ENCODE results near the gene ARHGEF40. TPM values are rescaled to one million over a fixed set of nuclear protein-coding genes. Genes with fewer than 3 reads are reported as not detected.

ARHGEF40 gene
- total RNA-seq, 1 experiment from 2014 or later = 2.7 TPM

DNA sequence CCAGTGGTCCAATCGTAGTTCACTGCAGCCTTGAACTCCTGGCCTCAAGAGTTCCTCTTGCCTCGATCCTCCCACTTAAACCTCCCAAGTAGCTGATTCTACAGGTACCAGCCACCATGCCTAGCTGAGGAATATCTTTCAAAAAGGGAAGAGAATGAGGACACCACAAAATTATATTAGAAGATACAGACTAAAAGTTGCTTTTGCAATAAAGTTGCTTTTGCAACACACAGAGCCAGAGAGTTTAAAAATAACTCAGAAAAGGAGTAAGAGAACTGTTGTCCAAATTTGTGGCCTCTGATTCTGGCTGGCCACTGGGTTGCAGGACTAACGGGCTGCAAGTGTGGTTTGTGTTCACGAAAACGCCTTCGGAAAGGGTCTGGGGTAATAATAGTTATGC, 50.6 kb downstream of the ARHGEF40 start:
- H3K9me2 ChIP-seq (replicated peaks; ENCODE audit: low read length) = no peaks in the 10 kb centered on the region
- H2AFZ ChIP-seq (ENCODE audit: low read length) = no peak overlapping the region
- no peak for TF ChIP-seq EZH2 (IDR thresholded peaks at IDR 0.05; ENCODE audit: low read length, unreplicated experiment)
- TF ChIP-seq, protein P1, sequence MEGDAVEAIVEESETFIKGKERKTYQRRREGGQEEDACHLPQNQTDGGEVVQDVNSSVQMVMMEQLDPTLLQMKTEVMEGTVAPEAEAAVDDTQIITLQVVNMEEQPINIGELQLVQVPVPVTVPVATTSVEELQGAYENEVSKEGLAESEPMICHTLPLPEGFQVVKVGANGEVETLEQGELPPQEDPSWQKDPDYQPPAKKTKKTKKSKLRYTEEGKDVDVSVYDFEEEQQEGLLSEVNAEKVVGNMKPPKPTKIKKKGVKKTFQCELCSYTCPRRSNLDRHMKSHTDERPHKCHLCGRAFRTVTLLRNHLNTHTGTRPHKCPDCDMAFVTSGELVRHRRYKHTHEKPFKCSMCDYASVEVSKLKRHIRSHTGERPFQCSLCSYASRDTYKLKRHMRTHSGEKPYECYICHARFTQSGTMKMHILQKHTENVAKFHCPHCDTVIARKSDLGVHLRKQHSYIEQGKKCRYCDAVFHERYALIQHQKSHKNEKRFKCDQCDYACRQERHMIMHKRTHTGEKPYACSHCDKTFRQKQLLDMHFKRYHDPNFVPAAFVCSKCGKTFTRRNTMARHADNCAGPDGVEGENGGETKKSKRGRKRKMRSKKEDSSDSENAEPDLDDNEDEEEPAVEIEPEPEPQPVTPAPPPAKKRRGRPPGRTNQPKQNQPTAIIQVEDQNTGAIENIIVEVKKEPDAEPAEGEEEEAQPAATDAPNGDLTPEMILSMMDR (conservative IDR thresholded peaks at IDR 0.05; ENCODE audit: low read depth, low read length) = no peak
- no peak for TF ChIP-seq EZH2phosphoT487 (IDR thresholded peaks at IDR 0.05; ENCODE audit: borderline replicate concordance, low read length)
- DNase-seq (no peak), ATAC-seq (no peak)
- no peaks in the 10 kb centered on the region for H3F3A ChIP-seq (ENCODE audit: low read length, unreplicated experiment)
- BruUV-seq (replicated peaks) = no TSS peak
- H3K27ac ChIP-seq (ENCODE audit: low read length) = no peak overlapping the region
- CTCF ChIA-PET = no interaction called here
- H3K4me1 ChIP-seq (ENCODE audit: insufficient read depth, low read length) = 0 out of 2 replicates have a peak, but pooled peaks cover 4% of the 10 kb centered on the region
- intact Hi-C loops (cut with micrococcal nuclease) = no loop called here
- H3K79me2 ChIP-seq (ENCODE audit: low read length) = no peaks in the 10 kb centered on the region
- no peak overlapping the region for H3K4me3 ChIP-seq (ENCODE audit: low read length)
- no peaks in the 10 kb centered on the region for H4K20me1 ChIP-seq (ENCODE audit: low read length)
- POLR2A ChIA-PET (ENCODE audit: unreplicated experiment) = no interaction called here
- no peak overlapping the region for H3K9ac ChIP-seq (ENCODE audit: low read length)
- H3K27me3 ChIP-seq (ENCODE audit: low read length) = peaks cover 26% of the 10 kb centered on the region
- H3K36me3 ChIP-seq (ENCODE audit: low read depth, low read length) = no peaks in the 10 kb centered on the region
- H3K9me3 ChIP-seq (ENCODE audit: low read length) = no peaks in the 10 kb centered on the region
- no peak overlapping the region for H3K4me2 ChIP-seq (ENCODE audit: low read length)

DNA sequence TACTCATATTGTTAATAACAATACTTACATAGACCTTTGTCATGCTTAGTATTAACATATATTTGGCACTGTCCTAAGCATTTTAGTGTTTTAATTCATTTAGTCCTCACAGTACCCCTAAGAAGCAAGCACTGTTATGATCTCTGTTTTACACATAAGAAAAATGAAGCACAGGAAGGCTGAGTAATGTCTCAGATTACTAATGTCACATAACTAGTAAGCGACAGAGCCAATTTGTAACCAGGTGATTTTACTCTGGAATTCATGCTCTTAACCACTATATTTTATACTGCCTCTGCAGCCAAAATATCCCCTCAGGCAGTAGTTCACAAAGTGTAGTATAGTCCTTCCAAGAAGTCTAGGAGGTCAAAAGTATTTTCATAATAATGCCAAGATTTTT, 51.0 kb downstream of the ARHGEF40 start:
- Histone ChIP-seq H3K9me2 (replicated peaks; ENCODE audit: low read length) (no peaks in the 10 kb centered on the region), H4K20me1 (ENCODE audit: low read length) (no peaks in the 10 kb centered on the region), H3K4me3 (ENCODE audit: low read length) (no peak overlapping the region), H3K9me3 (ENCODE audit: low read length) (no peaks in the 10 kb centered on the region), H3K27ac (ENCODE audit: low read length) (no peak overlapping the region), H3K9ac (ENCODE audit: low read length) (no peak overlapping the region), H3K4me1 (ENCODE audit: insufficient read depth, low read length) (0 out of 2 replicates have a peak, but pooled peaks cover 4% of the 10 kb centered on the region), H3F3A (ENCODE audit: low read length, unreplicated experiment) (no peaks in the 10 kb centered on the region), H3K27me3 (ENCODE audit: low read length) (peaks cover 31% of the 10 kb centered on the region), H3K79me2 (ENCODE audit: low read length) (no peaks in the 10 kb centered on the region), H2AFZ (ENCODE audit: low read length) (no peak overlapping the region), H3K4me2 (ENCODE audit: low read length) (no peak overlapping the region), H3K36me3 (ENCODE audit: low read depth, low read length) (no peaks in the 10 kb centered on the region)
- ATAC-seq = peak; percentile 60
- ChIA-PET POLR2A (ENCODE audit: unreplicated experiment) (no interaction called here), CTCF (no interaction called here)
- peak; percentile 35 for DNase-seq
- BruUV-seq (replicated peaks) = no TSS peak
- TF ChIP-seq EZH2phosphoT487 (IDR thresholded peaks at IDR 0.05; ENCODE audit: borderline replicate concordance, low read length) (no peak), EZH2 (IDR thresholded peaks at IDR 0.05; ENCODE audit: low read length, unreplicated experiment) (no peak)
- TF ChIP-seq, protein P1 (conservative IDR thresholded peaks at IDR 0.05; ENCODE audit: low read depth, low read length) = no peak
- intact Hi-C loops (cut with micrococcal nuclease) = no loop called here

DNA sequence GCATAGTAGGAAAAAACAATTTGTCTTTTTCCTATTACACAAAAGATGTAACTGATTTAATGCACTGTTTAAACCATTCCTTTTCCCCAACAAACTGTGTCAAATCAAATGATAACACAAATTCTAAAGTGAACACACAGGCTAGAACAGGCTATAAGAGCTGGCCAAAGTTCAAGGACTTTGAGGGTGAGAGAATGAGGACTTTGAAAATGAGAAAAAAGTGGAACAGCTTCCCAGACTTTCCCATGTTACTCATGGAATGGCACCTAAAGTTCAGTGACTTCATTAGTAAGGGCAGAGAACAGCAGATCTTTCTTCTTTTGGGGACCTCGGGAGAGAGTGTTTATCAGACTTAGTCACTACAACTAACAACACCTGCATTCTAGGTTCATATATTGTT, 53.3 kb downstream of the ARHGEF40 start:
- Histone ChIP-seq H3K9me3 (ENCODE audit: low read length) (no peaks in the 10 kb centered on the region), H3K4me3 (ENCODE audit: low read length) (no peak overlapping the region), H2AFZ (ENCODE audit: low read length) (no peak overlapping the region), H3F3A (ENCODE audit: low read length, unreplicated experiment) (no peaks in the 10 kb centered on the region), H3K27me3 (ENCODE audit: low read length) (peaks cover 37% of the 10 kb centered on the region), H3K27ac (ENCODE audit: low read length) (no peak overlapping the region), H4K20me1 (ENCODE audit: low read length) (no peaks in the 10 kb centered on the region), H3K9ac (ENCODE audit: low read length) (no peak overlapping the region), H3K79me2 (ENCODE audit: low read length) (no peaks in the 10 kb centered on the region), H3K4me1 (ENCODE audit: insufficient read depth, low read length) (0 out of 2 replicates have a peak, but pooled peaks cover 4% of the 10 kb centered on the region), H3K4me2 (ENCODE audit: low read length) (no peak overlapping the region), H3K36me3 (ENCODE audit: low read depth, low read length) (no peaks in the 10 kb centered on the region), H3K9me2 (replicated peaks; ENCODE audit: low read length) (no peaks in the 10 kb centered on the region)
- TF ChIP-seq EZH2phosphoT487 (IDR thresholded peaks at IDR 0.05; ENCODE audit: borderline replicate concordance, low read length) (no peak), EZH2 (IDR thresholded peaks at IDR 0.05; ENCODE audit: low read length, unreplicated experiment) (no peak)
- TF ChIP-seq, protein P1 (conservative IDR thresholded peaks at IDR 0.05; ENCODE audit: low read depth, low read length) = no peak
- no peak for ATAC-seq
- no TSS peak for BruUV-seq (replicated peaks)
- POLR2A ChIA-PET (ENCODE audit: unreplicated experiment) = no interaction called here
- CTCF ChIA-PET = no interaction called here
- DNase-seq = no peak
- intact Hi-C loops (cut with micrococcal nuclease) = no loop called here
